ENCODE results near the gene TGFBR3.

Gene TGFBR3

GRCh38 chr1:91732291-91733107 is 153.5 kb downstream of the TGFBR3 start:
- no peak for DNase-seq (ENCODE audit: low read depth)

GRCh38 chr1:91731815-91732214 is 154.1 kb downstream of the TGFBR3 start:
- no peak for DNase-seq (ENCODE audit: low read depth)

- no peak for DNase-seq (ENCODE audit: low read depth)
Observed at GRCh38 chr1:91730801-91731732, 154.9 kb downstream of the TGFBR3 start.

GRCh38 chr1:91729621-91730358 is 156.2 kb downstream of the TGFBR3 start:
- DNase-seq (ENCODE audit: low read depth): no peak

- DNase-seq (ENCODE audit: low read depth): no peak
Observed at GRCh38 chr1:91727763-91728162, 158.2 kb downstream of the TGFBR3 start.

- peak; percentile 92 for DNase-seq (ENCODE audit: low read depth)
Observed at GRCh38 chr1:91725989-91726721, 159.8 kb downstream of the TGFBR3 start.

- DNase-seq (ENCODE audit: low read depth): no peak
Observed at GRCh38 chr1:91725618-91725988, 160.3 kb downstream of the TGFBR3 start.

- no peak for DNase-seq (ENCODE audit: low read depth)
Observed at GRCh38 chr1:91724644-91725043, 161.3 kb downstream of the TGFBR3 start.

- DNase-seq (ENCODE audit: low read depth): no peak
Observed at GRCh38 chr1:91724231-91724630, 161.7 kb downstream of the TGFBR3 start.

- no peak for DNase-seq (ENCODE audit: low read depth)
Observed at GRCh38 chr1:91720044-91720443, 165.9 kb downstream of the TGFBR3 start.

- DNase-seq (ENCODE audit: low read depth): no peak
Observed at GRCh38 chr1:91718877-91719276, 167.1 kb downstream of the TGFBR3 start.

- no peak for DNase-seq (ENCODE audit: low read depth)
Observed at GRCh38 chr1:91718368-91718767, 167.6 kb downstream of the TGFBR3 start.

GRCh38 chr1:91717839-91718238 is 168.1 kb downstream of the TGFBR3 start:
- DNase-seq (ENCODE audit: low read depth): no peak

- no peak for DNase-seq (ENCODE audit: low read depth)
Observed at GRCh38 chr1:91716339-91716738, 169.6 kb downstream of the TGFBR3 start.

GRCh38 chr1:91715416-91716000 is 170.4 kb downstream of the TGFBR3 start:
- no peak for DNase-seq (ENCODE audit: low read depth)

- no peak for DNase-seq (ENCODE audit: low read depth)
Observed at GRCh38 chr1:91714867-91715381, 171.0 kb downstream of the TGFBR3 start.

- DNase-seq (ENCODE audit: low read depth): no peak
Observed at GRCh38 chr1:91712981-91713841, 172.7 kb downstream of the TGFBR3 start.

GRCh38 chr1:91712393-91712792 is 173.6 kb downstream of the TGFBR3 start:
- no peak for DNase-seq (ENCODE audit: low read depth)

- no peak for DNase-seq (ENCODE audit: low read depth)
Observed at GRCh38 chr1:91711504-91712247, 174.3 kb downstream of the TGFBR3 start.
